ENCODE measurements around the gene P3H1. TPM values are rescaled to one million over a fixed set of nuclear protein-coding genes. Genes with fewer than 3 reads are reported as not detected.

P3H1 gene
- polyA plus RNA-seq, 3 donors: 16.8 to 56.9 (median 16.9) TPM

DNA sequence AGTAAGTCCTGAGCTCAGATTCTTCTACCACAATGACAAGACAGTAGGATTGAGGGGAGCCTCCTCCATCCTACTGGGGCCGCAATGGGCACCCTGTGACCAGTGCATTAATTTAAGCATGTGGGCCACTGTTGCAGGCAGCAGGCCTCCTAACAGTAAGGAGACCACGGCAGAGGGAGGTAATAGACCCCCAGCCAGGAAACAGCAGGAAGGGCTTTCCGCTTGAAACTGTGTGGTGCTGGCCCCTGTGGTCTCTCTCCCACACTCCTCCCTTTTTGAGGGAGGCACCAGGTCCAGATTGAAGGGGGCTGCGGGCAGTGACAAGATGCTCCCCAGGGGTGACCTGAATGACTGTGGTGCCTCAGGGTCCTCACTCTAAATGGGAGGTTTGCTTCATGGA, 25.1 kb downstream of the P3H1 start:
- Mint-ChIP-seq H3K4me3 (no peak overlapping the region), H3K9me3 (peaks cover 0 to 3% (median 0%) of the 10 kb centered on the region in 7 donors), H3K4me1 (peaks cover 18% of the 10 kb centered on the region), H3K36me3 (peaks cover 15 to 17% of the 10 kb centered on the region in 2 donors), H3K27me3 (ENCODE audit: low read depth in 3 of 3) (peaks cover 0 to 7% (median 1%) of the 10 kb centered on the region in 3 donors), H3K27ac (no peak overlapping the region)
- Histone ChIP-seq H3K27me3 (ENCODE audit: control insufficient read depth in 2 of 2, insufficient read depth in 2 of 2, low read length in 2 of 2) (no peaks in the 10 kb centered on the region), H3K9ac (ENCODE audit: insufficient read depth, low read length, poor library complexity, severe bottlenecking) (no peak overlapping the region), H2AFZ (ENCODE audit: insufficient read depth, low read depth, low read length, poor library complexity, severe bottlenecking) (no peak overlapping the region), H3K27ac (ENCODE audit: low read depth in 1 of 2, low read length in 2 of 2) (no peak overlapping the region), H3K4me1 (ENCODE audit: control insufficient read depth in 1 of 2, insufficient read depth in 2 of 2, low read length in 2 of 2) (peaks cover 16 to 23% of the 10 kb centered on the region in 2 donors), H3K4me3 (replicated peaks in 1 of 3; ENCODE audit: low read depth in 2 of 3, low read length in 3 of 3) (no peak overlapping the region), H4K20me1 (ENCODE audit: insufficient read depth, low read length) (no peaks in the 10 kb centered on the region), H3K79me2 (ENCODE audit: insufficient read depth, low read length) (no peaks in the 10 kb centered on the region), H3K9me3 (replicated peaks in 1 of 2; ENCODE audit: control insufficient read depth in 1 of 2, insufficient read depth in 1 of 2, low read length in 2 of 2) (no peaks in the 10 kb centered on the region), H3K4me2 (replicated peaks; ENCODE audit: extremely low read depth, low read length, poor library complexity, severe bottlenecking) (no peak overlapping the region), H3K36me3 (replicated peaks in 1 of 2; ENCODE audit: control insufficient read depth in 1 of 2, insufficient read depth in 2 of 2, low read length in 2 of 2) (peaks cover 11 to 15% of the 10 kb centered on the region in 2 donors)
- no peak for DNase-seq
- WGBS (ENCODE audit: insufficient coverage): 68% methylated on average over 2 of the region's 4 CpGs
- intact Hi-C loops (cut with micrococcal nuclease): loop anchor here in 1 of 2 donors (10.0 kb wide), 1 partner anchor 397 kb away; no protein-coding TSS in a partner anchor
- no peak for TF ChIP-seq CTCF (IDR thresholded peaks at IDR 0.05)

DNA sequence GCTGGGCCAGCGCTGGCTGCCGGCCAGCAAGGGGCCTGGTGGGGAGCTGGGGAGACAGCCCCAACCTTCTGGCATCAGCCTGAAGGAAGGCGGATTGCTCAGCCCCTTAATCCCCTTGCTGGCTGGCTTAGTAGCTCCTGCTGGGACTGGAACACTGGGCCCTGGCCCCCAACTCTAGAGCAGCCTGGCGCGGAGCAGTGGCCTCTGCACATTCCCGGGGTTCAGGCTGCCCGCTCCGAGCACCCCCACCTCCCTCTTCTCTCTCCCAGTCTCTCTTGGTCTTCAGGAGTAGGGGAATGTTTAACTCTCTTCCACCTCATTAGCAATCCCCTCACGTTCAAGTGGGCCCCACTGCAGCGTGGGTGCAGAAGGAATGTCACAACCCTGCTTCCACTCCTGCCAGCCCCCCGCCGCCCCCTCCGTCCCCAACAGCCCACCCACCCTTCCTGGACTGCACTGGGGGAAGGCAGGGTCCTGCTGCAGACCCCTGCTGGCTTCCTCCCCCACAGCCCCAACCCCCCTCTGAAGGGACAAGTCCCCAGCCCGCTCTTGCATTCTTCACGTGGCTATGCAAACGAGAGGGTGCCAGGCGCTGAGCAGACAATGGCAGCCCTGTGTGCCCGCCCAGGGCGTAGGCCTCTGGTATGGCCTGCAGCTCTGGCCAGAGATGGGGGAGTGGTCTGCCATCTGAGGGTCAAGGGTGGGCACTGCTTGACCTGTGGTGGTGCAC, 25.8 kb downstream of the P3H1 start:
- no peaks in the 10 kb centered on the region for H3K79me2 ChIP-seq (ENCODE audit: insufficient read depth, low read length)
- H3K27ac ChIP-seq (ENCODE audit: low read depth in 1 of 2, low read length in 2 of 2): no peak overlapping the region
- H3K9ac ChIP-seq (ENCODE audit: insufficient read depth, low read length, poor library complexity, severe bottlenecking): no peak overlapping the region
- intact Hi-C loops (cut with micrococcal nuclease): loop anchor here in 1 of 2 donors (10.0 kb wide), 1 partner anchor 396 kb away; no protein-coding TSS in a partner anchor
- H3K4me3 ChIP-seq (replicated peaks in 1 of 3; ENCODE audit: low read depth in 2 of 3, low read length in 3 of 3): no peak overlapping the region
- no peak for DNase-seq
- Mint-ChIP-seq H3K36me3 (peaks cover 8 to 15% of the 10 kb centered on the region in 2 donors), H3K4me3 (no peak overlapping the region), H3K27ac (peak overlapping the region in 1 of 7 donors; percentile 76), H3K4me1 (peaks cover 25% of the 10 kb centered on the region), H3K27me3 (ENCODE audit: low read depth in 3 of 3) (peaks cover 0 to 7% (median 1%) of the 10 kb centered on the region in 3 donors), H3K9me3 (peaks cover 0 to 3% (median 0%) of the 10 kb centered on the region in 7 donors)
- H3K9me3 ChIP-seq (replicated peaks in 1 of 2; ENCODE audit: control insufficient read depth in 1 of 2, insufficient read depth in 1 of 2, low read length in 2 of 2): no peaks in the 10 kb centered on the region
- no peaks in the 10 kb centered on the region for H3K27me3 ChIP-seq (ENCODE audit: control insufficient read depth in 2 of 2, insufficient read depth in 2 of 2, low read length in 2 of 2)
- 98% methylated on average over 4 of the region's 19 CpGs for WGBS (ENCODE audit: insufficient coverage)
- peaks cover 23 to 30% of the 10 kb centered on the region in 2 donors for H3K4me1 ChIP-seq (ENCODE audit: control insufficient read depth in 1 of 2, insufficient read depth in 2 of 2, low read length in 2 of 2)
- no peak overlapping the region for H3K4me2 ChIP-seq (replicated peaks; ENCODE audit: extremely low read depth, low read length, poor library complexity, severe bottlenecking)
- H2AFZ ChIP-seq (ENCODE audit: insufficient read depth, low read depth, low read length, poor library complexity, severe bottlenecking): no peak overlapping the region
- H4K20me1 ChIP-seq (ENCODE audit: insufficient read depth, low read length): no peaks in the 10 kb centered on the region
- no peak for TF ChIP-seq CTCF (IDR thresholded peaks at IDR 0.05)
- peaks cover 5 to 8% of the 10 kb centered on the region in 2 donors for H3K36me3 ChIP-seq (replicated peaks in 1 of 2; ENCODE audit: control insufficient read depth in 1 of 2, insufficient read depth in 2 of 2, low read length in 2 of 2)

All from CD14-positive monocyte (primary cell).